ENCODE results near the gene ASB1. TPM values are rescaled to one million over a fixed set of nuclear protein-coding genes. Genes with fewer than 3 reads are reported as not detected.

ASB1 gene
- total and polyA plus RNA-seq, 7 donors: 3.5 to 36.0 (median 14.0) TPM

DNA sequence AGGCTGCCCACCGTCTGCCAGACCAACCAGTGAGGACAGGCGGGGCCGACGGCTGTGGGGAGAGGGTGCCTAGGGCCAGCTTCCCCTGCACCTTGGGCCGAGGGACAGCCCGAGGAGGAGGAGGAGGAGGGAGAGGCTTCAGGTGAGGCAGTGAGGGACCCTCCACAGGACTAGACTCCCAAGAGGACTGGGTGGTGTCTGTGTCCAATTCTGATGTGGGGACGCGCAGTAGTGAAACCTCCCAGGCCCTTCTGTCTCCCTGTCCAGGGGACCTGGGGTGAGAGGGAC is 19.8 kb upstream of the ASB1 start:
- Histone ChIP-seq H3K4me1 (no peaks in the 10 kb centered on the region), H3K27me3 (no peaks in the 10 kb centered on the region), H3K36me3 (peaks cover 0 to under 1% (median 0%) of the 10 kb centered on the region in 4 donors), H3K27ac (no peak overlapping the region), H3K4me3 (no peak overlapping the region), H3K9me3 (no peaks in the 10 kb centered on the region)
- WGBS, 2 donors: 74 to 80% methylated on average over 8 of the region's 8 CpGs
- TF ChIP-seq EP300 (IDR thresholded peaks at IDR 0.05): no peak
- TF ChIP-seq POLR2A (IDR thresholded peaks at IDR 0.05): no peak
- no peak for TF ChIP-seq POLR2AphosphoS5 (IDR thresholded peaks at IDR 0.05)
- TF ChIP-seq, protein P1, sequence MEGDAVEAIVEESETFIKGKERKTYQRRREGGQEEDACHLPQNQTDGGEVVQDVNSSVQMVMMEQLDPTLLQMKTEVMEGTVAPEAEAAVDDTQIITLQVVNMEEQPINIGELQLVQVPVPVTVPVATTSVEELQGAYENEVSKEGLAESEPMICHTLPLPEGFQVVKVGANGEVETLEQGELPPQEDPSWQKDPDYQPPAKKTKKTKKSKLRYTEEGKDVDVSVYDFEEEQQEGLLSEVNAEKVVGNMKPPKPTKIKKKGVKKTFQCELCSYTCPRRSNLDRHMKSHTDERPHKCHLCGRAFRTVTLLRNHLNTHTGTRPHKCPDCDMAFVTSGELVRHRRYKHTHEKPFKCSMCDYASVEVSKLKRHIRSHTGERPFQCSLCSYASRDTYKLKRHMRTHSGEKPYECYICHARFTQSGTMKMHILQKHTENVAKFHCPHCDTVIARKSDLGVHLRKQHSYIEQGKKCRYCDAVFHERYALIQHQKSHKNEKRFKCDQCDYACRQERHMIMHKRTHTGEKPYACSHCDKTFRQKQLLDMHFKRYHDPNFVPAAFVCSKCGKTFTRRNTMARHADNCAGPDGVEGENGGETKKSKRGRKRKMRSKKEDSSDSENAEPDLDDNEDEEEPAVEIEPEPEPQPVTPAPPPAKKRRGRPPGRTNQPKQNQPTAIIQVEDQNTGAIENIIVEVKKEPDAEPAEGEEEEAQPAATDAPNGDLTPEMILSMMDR (IDR thresholded peaks at IDR 0.05): no peak
- intact Hi-C loops (cut with DNase I): no loop called here
- no peak for DNase-seq

DNA sequence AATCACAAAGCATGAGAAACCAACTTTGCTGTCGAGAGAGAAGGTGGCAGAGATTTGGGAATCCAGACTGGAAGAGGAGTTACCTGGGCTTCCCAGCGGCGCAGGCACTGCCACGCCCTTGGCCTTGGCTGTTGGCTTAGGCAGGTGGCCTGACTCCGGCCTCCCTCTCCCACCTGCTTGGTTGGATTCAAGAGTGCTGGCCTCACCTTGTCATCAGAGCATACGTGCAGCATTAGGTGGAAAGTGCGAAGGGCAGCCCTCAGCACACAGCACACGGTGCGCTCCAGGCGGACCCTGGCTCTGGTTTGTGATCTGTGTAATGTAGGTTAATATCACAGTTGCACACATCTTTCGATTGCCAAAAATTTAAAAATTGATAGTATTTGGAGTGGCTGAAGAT is 19.2 kb upstream of the ASB1 start:
- no peaks in the 10 kb centered on the region for H3K27me3 ChIP-seq
- intact Hi-C loops (cut with DNase I): no loop called here
- TF ChIP-seq POLR2AphosphoS5 (IDR thresholded peaks at IDR 0.05): no peak
- no peak for TF ChIP-seq POLR2A (IDR thresholded peaks at IDR 0.05)
- TF ChIP-seq, protein P1 (IDR thresholded peaks at IDR 0.05): no peak
- TF ChIP-seq EP300 (IDR thresholded peaks at IDR 0.05): no peak
- H3K4me1 ChIP-seq: no peaks in the 10 kb centered on the region
- no peaks in the 10 kb centered on the region for H3K36me3 ChIP-seq
- no peak overlapping the region for H3K27ac ChIP-seq
- WGBS, 2 donors: 42 to 77% methylated on average over 11 of the region's 11 CpGs
- no peak overlapping the region for H3K4me3 ChIP-seq
- DNase-seq: no peak
- no peaks in the 10 kb centered on the region for H3K9me3 ChIP-seq

DNA sequence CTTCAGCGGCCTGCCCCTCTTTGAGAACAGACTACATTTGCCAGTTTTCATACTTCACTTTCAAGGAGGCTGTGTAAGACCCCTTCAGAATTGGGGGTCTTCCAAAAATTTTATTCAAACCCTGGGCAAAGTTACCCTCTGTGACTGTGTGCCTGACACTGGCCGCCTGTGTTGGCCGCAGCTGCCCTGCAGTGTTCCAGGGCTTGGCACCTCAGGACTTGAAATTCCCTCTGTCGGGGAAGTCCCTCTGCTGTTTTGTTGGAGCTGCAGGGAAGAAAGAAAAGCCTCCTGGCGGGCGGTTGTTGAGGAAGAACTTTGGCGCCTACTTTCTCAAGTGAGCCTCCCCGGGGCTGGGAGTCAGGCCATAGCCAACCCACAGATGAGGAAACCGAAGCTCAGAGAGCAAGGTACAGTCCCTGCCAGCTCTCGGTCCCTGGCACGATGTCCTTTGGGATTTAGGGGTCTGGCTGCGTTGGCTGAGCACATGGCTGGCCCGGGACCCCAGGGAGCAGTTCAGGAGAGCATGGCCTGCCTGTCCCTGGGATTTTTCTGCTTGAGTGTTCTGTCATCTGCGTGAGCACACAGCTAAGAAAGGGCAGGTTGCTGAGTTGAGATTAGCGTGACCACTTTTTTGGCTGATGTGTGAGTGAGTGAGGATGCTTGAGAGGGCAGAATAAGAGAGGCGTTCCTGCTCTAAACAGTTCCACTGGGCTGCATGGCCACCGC is 17.9 kb upstream of the ASB1 start:
- no peaks in the 10 kb centered on the region for H3K36me3 ChIP-seq
- no peak for TF ChIP-seq POLR2A (IDR thresholded peaks at IDR 0.05)
- no peak for TF ChIP-seq EP300 (IDR thresholded peaks at IDR 0.05)
- TF ChIP-seq, protein P1 (IDR thresholded peaks at IDR 0.05): no peak
- no peak for TF ChIP-seq POLR2AphosphoS5 (IDR thresholded peaks at IDR 0.05)
- no peaks in the 10 kb centered on the region for H3K4me1 ChIP-seq
- no peak overlapping the region for H3K4me3 ChIP-seq
- WGBS, 2 donors: 92 to 94% methylated on average over 17 of the region's 17 CpGs
- H3K27me3 ChIP-seq: no peaks in the 10 kb centered on the region
- no peak for DNase-seq
- no peaks in the 10 kb centered on the region for H3K9me3 ChIP-seq
- no peak overlapping the region for H3K27ac ChIP-seq
- intact Hi-C loops (cut with DNase I): no loop called here

DNA sequence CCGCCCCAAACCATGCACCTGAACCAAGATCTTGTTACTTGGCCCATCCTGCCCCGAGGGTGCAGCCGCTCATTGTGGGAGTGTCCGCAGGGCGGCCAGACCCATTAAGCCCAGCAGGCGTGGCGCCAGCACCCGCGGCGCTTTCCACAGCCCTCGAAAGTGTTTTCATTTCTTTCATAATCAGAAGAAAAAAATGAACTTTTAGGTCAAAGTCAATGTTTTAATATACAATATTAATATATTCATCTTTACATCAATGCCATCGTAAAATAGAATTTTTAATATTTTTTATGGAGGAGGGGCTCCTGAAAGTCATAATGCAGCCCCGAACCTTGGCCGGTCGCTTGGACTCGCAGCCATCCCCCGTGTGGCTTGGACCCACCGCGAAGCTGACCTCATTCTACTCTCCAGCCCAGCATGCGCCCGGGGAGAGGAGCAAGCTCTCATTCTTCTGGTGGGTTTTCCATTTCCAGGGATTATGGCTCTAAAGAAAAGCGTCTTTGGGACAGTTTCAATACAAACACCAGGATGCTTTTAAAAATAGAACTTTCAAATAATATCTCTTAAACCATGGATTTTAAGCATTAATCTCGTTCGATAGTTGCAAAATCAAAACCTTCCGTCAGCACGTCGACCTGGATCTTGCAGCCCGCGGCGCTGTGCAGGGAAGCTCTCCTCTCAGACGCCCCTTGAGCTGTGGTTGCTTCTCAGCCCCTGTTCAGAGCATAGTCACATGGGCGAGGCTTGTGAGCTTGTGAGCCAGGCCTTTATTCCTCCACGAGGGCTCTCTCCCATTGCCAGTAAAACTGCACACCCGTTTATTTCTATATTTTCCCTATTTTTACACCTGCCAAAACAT is 17.2 kb upstream of the ASB1 start:
- Histone ChIP-seq H3K27ac (no peak overlapping the region), H3K27me3 (no peaks in the 10 kb centered on the region), H3K9me3 (no peaks in the 10 kb centered on the region), H3K36me3 (no peaks in the 10 kb centered on the region), H3K4me1 (no peaks in the 10 kb centered on the region), H3K4me3 (no peak overlapping the region)
- no peak for DNase-seq
- WGBS, 2 donors: 91 to 92% methylated on average over 34 of the region's 34 CpGs
- intact Hi-C loops (cut with DNase I): no loop called here
- TF ChIP-seq POLR2AphosphoS5 (IDR thresholded peaks at IDR 0.05): no peak

DNA sequence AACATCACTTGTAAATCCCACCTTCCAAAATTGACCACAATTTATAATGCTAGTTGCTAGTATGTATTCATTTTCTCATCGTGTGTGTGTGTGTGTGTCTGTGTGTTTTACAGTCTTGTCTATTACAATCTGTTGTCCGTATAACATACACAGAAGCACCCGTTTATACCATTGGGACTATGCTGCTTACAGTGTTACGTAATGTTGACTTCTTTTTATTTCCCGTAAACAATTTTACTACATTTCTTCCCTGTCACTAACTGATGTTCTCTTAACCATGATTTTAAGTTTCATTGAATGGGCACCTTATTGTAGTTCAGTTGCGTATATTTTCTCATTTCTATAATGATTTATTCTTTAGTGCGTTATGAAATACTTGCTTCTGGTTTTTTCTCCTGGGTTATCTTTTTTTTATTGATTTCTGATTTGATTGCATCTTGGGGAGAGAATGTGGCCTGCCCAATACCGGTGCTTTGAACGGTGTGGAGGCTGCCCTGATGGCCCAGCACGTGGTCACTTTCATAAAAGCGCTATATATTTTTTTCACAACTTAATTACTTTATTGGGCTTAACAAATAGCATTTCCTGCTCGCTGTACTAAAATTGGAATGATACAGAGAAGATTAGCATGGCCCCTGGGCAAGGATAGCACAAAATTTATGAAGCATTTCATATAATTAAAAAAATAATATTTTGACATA is 14.5 kb upstream of the ASB1 start:
- no peak overlapping the region for H3K27ac ChIP-seq
- intact Hi-C loops (cut with DNase I): no loop called here
- H3K36me3 ChIP-seq: no peaks in the 10 kb centered on the region
- no peaks in the 10 kb centered on the region for H3K4me1 ChIP-seq
- H3K9me3 ChIP-seq: peaks cover 0 to 4% (median 0%) of the 10 kb centered on the region in 4 donors
- TF ChIP-seq, protein P1 (IDR thresholded peaks at IDR 0.05): no peak
- TF ChIP-seq EP300 (IDR thresholded peaks at IDR 0.05) (no peak), POLR2AphosphoS5 (IDR thresholded peaks at IDR 0.05) (no peak), POLR2A (IDR thresholded peaks at IDR 0.05) (no peak)
- DNase-seq: no peak
- no peak overlapping the region for H3K4me3 ChIP-seq
- 18 to 63% methylated on average over 12 of the region's 12 CpGs for WGBS, 2 donors
- no peaks in the 10 kb centered on the region for H3K27me3 ChIP-seq
